ENCODE measurements around the gene CCDC144A.
"Not testable (repeated sequence)": the region's sequence is repeated elsewhere in the genome, so short reads cannot be mapped to it uniquely, and the experiment has no call there.

Gene CCDC144A, protein sequence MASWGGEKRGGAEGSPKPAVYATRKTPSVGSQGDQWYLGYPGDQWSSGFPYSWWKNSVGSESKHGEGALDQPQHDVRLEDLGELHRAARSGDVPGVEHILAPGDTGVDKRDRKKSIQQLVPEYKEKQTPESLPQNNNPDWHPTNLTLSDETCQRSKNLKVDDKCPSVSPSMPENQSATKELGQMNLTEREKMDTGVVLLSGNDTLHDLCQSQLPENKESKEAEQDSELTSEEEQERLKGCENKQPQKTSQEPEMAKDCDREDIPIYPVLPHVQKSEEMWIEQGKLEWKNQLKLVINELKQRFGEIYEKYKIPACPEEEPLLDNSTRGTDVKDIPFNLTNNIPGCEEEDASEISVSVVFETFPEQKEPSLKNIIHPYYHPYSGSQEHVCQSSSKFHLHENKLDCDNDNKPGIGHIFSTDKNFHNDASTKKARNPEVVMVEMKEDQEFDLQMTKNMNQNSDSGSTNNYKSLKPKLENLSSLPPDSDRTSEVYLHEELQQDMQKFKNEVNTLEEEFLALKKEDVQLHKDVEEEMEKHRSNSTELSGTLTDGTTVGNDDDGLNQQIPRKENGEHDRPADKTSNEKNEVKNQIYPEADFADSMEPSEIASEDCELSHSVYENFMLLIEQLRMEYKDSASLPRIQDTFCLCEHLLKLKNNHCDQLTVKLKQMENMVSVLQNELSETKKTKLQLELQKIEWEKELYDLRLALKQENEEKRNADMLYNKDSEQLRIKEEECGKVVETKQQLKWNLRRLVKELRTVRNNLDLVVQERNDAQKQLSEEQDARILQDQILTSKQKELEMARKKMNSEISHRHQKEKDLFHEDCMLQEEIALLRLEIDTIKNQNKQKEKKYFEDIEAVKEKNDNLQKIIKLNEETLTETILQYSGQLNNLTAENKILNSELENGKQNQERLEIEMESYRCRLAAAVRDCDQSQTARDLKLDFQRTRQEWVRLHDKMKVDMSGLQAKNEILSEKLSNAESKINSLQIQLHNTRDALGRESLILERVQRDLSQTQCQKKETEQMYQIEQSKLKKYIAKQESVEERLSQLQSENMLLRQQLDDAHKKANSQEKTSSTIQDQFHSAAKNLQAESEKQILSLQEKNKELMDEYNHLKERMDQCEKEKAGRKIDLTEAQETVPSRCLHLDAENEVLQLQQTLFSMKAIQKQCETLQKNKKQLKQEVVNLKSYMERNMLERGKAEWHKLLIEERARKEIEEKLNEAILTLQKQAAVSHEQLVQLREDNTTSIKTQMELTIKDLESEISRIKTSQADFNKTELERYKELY (N-terminal part only)

DNA sequence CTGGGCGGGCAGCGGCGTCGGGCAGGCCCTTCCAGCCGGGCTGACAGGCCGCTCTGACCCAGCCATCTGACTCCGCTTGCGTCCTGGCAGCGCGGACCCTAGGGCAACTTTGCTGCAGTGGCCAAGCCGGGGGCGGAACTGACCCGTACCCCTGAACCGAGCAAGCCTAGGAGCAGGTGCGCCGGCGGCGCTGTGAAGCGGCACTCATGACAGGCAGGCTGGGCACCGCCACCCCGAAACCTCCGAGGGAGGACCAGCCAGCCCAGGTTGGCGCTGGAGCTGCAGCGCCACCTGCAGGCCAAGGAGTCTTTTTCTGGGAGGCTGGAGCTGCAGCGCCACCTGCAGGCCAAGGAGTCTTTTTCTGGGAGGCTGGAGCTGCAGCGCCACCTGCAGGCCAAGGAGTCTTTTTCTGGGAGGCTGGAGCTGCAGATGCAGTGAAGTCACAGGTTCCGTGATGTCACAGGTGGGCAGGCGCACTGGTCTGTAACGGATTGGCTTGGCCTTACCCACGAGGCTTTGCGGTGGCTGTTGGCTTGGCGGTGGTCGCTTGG lies at the start of gene CCDC144A:
TSS of gene CCDC144A (plus strand) at position 511 of the 551 bp plus-strand sequence. CDS start 160 bp downstream, outside the sequence.
- not testable (repeated sequence) for DNase-seq (ENCODE audit: low spot score)

DNA sequence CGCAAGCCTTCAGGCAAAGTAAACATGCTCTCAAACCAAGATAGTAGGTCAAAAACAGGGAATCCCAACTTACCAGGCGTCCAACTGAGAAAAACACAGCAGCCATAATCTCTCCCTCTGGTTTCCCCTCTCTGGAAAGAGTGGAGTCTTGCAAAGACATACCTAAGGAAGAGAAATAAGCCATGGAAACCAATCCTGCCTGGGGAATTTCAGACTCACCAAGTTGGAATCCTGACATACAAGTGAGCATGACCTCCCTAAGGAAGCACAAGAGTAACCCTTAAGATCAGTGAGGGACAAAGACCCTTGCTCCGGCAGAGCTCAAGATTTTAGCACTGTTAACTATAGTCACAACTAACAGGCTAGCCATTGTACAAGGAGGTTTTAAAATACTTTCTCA lies 40.5 kb upstream of the CCDC144A start:
- DNase-seq (ENCODE audit: low spot score), result no peak

DNA sequence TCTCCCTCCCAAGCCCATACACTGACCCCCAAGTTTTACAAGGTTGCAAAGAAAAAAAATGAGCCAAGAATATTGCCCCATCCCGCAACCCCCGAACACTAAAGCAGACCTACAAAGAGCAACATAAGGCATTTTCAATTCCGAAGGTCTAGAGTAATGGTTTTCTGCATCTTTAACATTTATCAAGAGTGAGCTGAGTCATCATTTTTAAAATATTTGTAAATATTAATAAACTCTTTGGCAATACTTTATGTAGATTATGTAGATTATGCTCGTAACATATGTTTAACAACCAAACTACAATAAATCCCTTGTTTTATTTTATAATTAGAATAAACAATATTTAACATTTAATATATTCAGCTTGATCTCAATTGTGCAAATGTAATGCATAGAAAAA lies 37.8 kb upstream of the CCDC144A start:
- DNase-seq (ENCODE audit: low spot score), result no peak

DNA sequence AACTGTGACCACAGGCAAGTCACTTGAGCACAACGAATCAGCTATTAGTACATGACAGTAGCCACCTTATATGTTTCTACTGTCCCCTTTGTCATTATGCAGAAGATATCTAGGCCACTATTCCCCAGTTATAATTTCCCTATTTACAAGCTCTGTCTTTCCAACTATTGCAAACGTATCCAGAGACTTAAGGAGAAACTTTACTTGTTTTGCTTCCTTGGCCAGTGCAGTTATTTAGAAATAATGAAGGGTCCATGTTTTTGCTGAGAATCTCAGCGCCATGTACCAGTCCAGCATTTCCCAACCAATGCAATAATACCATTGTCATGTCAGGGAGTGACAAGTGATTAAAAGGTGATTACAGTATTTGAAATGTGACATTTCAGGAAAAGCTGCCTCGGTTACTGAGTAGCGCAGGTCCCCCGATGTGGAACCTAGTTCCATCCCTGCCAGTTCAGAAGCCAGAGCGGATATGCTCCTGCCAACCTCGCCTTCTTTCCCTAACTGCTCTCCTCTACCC lies 37.1 kb upstream of the CCDC144A start:
- peak; percentile 12 for DNase-seq (ENCODE audit: low spot score)

DNA sequence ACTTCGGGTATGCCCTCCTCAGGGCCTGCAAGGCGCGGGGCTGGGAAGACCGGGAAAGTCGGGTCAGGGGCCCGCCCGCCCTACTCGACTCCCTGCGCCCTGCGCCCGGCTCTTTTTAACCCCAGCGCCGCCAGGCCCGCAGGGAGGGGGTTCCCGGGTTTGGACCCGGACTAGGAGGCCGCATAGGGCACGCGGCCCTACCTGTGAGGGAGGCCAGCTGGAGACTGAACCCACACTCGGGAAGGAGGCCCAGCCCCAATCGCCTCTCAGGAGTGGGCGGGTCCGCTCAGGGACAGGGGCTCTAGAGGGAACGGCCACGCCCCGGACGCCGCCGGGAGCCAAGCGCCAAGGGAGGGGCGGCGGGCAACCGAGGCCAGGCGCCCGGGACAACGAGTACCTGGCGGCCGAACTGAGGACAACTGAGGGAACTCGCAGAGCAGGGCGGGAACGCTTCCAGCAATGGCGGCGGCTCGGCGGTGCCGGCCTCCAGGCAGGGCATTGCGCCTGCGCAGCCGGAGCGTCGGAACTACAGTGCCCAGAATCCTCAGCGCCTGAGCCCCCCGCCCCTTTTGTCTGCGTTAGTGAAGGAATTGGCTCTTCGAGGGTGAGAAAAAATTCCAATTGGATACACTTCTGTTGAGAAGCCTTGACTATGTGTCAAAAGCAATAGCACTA lies 36.5 kb upstream of the CCDC144A start, which contains the start of gene ZNF624:
TSS of gene ZNF624 (minus strand) at position 484 of the 675 bp plus-strand sequence.
- DNase-seq (ENCODE audit: low spot score), result peak; percentile 93

DNA sequence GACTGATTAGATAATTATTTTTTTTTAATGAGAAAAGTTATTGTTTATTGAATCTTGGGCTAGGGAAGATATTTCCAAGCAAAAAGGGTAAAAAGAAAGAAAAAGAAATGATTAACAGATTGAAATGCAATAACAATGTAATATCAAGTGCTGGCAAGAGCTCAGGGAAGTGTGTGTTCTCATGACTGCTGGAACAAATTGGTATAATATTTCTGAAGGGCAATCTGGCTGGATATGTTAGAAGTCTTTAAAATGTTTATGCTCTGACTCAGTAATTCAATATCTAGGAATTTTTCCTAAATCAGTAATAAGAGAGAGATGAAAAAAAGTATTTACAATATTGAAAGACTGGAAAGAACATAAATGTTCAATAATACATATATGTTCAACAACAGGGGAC lies 28.8 kb upstream of the CCDC144A start:
- no peak for DNase-seq (ENCODE audit: low spot score)

DNA sequence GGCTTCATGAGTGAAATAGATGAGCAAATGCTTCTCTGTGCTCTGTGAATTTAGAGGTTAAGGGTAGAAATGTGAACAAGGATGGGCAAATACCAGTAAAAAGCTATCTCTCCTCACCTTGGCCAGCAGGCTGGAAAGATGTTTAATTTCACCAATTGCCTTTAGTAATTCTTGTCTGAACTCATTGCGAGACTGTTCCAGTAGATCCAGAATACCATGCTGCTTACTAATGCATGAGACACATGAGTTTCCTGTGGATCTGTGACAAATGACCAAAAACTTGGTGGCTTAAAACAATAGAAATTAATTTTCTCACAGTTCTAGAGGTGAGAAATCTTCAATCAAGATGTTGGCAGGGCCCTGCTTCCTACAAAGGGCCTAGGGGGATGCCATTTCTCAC lies 27.1 kb upstream of the CCDC144A start:
- DNase-seq (ENCODE audit: low spot score), result peak; percentile 44

DNA sequence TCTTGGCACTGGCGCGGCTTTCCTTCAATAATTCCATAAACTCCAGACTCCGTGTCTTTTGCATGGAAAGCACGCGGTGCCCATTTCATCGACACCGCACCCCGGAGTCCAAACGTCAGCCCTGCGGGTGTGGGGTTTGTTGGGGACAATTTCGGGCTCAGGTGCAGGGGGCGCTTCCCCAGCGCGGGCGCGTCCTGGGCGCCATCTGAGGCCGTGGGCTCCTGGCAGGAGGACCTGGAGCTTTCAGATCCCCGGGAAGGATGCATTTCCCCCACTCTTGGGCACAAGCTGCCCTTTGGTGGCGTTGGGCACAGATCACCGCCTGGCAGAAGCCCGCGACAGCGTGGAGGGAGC lies 23.5 kb upstream of the CCDC144A start:
- DNase-seq (ENCODE audit: low spot score), result not testable (repeated sequence)

DNA sequence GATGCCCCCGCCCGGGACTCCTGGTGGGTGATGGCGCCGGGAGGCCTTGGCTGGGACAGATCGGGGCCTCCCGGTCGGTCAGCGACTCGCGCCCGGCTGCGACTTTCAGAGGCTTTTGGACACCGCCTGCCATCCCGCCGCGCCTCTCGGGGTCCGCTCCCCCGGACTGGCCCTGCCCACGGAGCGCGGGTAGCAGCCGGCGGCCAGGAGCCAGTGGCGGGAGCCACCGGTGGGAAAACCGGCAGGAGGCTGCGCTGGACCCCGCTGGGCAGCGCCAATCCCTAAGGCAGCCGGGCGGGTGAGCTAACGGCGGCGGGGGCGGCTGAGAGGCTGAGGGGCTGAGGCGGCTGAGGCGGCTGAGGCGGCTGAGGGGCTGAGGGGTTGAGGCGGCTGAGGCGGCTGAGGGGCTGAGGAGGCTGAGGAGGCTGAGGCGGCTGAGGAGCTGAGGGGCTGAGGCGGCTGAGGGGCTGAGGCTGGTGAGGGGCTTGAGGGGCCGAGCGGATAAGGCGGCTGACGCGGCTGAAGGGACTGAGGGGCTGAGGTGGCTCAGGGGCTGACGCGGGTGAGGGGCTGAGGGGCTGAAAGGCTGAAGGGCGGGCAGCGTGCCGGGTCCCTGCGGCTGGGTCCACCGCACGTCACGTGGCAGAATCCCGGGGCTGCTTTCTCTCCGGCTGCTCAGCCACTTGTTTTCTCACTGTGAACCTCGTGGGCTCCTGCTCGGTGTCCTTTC lies 23.0 kb upstream of the CCDC144A start:
- not testable (repeated sequence) for DNase-seq (ENCODE audit: low spot score)

DNA sequence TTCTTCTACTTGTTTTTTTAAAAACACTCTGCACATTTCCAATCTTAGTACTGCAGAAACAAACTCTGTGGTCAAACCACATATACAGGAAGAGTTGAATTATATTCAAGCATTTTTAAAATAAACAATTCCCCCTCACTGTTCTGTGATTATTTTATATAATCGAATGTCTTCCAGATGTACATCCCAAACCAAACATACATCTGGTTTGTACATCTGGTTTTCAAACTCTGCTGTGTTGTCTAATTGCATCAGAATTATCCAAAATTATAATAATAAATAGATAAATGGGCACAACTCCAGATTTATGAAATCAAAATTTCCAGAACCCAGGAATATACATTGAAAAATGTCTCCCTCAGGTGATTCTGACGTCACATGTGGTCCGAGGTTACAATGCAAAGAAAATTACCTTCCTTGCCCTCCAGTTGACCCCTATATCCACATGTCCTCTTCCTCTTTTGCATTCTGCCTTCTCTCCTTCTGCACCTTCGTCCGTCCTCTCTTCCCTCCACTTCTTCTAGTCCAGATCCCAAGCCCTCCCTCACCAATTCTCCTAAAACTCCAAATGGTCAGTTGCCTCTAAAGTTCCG lies 13.3 kb upstream of the CCDC144A start:
- DNase-seq (ENCODE audit: low spot score), result no peak

DNA sequence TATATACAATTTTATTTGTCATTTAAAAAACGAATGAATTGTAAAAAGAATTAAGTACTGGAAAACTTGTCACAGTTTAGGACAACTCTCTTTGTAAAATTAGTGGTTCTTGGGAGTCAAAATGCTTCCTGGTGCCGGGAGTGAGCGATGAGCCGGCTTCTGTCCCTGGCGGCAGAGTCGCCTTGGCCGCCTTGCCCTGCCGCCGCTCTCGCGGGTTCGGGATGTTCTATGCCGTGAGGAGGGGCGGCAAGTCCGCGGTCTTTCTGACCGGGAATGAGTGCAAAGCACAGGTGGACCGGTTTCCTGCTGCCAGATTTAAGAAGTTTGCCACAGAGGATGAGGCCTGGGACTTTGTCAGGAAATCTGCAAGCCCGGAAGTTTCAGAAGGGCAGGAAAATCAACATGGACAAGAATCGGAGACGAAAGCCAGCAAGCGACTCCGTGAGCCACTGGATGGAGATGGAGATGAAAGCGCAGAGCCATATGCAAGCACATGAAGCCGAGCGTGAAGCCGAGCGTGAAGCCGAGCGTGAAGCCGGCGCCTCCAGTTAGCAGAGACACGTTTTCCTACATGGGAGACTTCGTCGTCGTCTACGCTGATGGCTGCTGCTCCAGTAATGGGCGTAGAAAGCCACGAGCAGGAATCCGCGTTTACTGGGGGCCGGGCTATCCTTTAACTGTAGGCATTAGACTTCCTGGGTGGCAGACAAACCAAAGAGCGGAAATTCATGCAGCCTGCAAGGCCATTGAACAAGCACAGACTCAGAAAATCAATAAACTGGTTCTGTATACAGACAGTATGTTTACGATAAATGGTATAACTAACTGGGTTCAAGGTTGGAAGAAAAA lies 6.5 kb upstream of the CCDC144A start:
- not testable (repeated sequence) for DNase-seq (ENCODE audit: low spot score)

DNA sequence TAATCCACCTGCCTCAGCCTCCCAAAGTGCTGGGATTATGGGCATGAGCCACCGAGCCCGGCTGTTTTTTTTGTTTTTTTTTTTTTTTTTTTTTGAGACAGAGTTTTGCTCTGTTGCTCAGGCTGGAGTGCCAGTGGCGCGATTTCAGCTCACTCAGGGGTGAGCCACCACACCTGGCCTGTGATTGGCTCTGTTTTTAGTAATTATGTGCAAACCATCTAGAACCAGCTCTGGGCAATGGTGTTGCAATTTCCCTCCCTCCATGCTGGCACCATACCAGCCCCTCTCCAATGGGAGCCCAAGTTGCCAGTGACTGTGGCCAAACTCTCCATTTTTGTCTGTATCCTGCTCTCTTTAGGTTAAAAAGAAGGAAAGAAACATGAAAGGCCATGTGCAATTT lies 4.0 kb upstream of the CCDC144A start:
- not testable (repeated sequence) for DNase-seq (ENCODE audit: low spot score)

DNA sequence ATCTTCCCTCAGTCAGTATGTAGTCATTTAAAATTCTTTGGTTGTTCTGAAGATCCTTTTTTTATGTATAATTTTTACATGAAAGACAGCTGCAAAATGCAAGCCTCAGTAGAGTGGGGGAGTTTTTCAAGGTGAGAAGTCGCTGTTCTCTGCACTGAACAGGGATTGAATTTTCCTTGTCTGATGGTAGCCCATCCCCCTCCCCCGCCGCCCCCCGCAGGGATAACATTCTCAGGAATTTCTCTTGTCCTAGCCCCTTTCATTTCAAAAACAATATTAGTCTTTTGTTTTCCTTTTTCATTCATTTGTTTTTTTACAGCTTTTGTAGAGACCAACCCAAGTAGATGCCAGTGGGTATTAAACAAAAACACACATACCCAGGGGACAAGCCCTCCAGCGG lies 2.9 kb upstream of the CCDC144A start:
- DNase-seq (ENCODE audit: low spot score), result not testable (repeated sequence)

DNA sequence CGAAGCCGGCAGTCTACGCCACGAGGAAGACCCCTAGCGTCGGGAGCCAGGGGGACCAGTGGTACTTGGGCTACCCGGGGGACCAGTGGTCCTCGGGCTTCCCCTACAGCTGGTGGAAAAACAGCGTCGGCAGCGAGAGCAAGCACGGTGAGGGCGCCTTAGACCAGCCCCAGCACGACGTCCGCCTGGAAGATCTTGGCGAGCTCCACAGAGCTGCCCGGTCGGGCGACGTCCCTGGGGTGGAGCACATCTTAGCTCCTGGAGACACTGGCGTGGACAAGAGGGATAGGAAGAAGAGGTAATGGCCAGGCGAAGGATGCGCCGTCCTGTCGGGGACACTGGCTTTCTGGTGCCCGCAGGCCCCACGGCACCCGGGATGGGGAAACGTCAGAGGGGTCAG lies 406 bp downstream of the CCDC144A start:
- DNase-seq (ENCODE audit: low spot score), result not testable (repeated sequence)

DNA sequence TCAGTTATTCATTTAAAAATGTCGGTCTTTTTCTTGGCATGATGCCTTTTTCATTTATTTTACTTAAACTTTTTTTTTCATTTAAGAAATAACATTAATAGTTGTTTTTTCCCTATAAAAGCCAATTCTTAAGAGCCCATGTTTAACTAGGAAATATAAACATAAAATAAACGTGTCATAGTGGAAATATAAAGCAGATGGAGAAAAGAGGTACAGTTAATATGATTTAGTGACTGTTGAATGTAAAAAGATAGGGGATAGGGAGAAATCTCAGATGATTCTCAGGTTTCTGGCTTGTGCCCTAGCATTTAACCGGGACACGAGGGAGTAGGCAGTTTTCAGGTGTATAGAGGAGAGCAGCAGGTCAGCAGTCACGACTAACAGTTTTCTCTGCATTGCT lies 7.6 kb downstream of the CCDC144A start:
- DNase-seq (ENCODE audit: low spot score), result not testable (repeated sequence)

DNA sequence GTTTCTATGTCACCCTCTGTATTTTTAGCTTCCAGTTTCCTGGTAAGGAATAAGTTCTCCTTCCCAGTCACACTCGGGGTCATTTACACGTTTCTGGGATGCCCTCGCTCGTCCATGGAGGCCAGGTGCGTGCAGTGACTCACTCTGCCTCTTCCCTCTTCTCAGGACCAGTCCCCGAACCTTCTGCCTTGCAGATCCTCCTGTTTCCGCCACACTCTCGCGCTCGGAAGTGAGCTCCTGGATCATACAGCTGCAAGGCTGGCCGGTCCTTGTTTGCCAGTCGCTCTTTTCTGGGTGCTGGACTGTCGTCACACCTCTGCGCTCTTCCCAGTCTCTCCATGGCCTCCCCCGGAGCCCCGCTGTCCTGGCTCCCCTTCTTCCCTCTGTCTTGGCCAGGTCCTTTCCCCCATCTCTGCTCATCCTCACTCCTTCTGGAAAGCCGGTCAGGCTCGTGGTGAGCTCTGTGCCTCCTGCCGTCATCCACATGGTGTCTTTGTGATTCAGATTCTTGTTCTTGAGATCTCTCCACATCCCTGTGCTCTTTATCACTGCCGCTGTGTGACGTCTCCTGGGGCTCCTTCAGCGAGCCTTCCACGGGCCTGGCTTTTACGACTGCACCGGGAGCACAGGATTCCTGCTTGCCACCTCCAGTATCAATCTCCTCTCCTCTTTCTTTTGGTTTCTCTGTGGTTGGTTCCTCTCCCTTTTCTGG lies 55.6 kb downstream of the CCDC144A start:
- DNase-seq (ENCODE audit: low spot score), result not testable (repeated sequence)

DNA sequence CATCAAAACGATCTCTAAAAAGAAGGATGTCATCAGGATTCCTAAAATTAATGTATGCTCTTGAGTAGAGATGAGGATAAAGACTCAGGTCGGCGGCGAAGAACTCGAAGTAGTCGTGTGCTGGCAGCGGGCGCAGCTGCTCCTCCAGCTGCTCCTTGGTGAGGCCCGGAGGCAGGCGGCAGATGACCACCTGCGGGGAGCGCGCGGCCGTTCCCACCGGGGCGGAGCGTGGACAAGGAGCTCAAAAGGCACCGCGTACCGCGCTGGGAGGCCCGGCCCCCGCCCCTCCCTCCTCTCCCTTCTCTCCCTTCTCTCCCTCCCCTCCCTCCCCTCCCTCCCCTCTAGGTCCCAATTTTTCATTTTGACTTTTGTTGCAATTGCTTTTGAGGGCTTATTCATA lies 56.5 kb downstream of the CCDC144A start:
- not testable (repeated sequence) for DNase-seq (ENCODE audit: low spot score)

DNA sequence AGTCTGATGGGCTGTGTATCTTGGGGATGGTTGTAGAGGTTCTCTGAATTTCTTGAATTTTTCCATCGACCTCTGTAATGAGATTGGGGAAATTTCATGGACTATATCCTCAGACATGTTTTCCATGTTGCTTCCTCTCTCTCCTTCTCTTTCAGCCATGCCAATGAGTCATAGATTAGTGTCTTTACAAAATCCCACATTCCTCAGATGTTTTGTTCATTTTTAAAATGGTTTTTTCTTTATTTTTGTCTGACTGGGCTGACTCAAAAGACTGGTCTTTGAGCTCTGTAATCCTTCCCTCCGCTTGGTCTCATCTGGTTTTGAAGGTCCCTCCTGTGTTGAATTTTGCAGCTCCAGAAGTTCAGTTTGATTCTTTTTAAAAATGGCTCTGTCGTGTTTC lies 60.5 kb downstream of the CCDC144A start:
- not testable (repeated sequence) for DNase-seq (ENCODE audit: low spot score)
